PC-9 (cell line): Measurements from ENCODE around the gene WNK2.
A peak's percentile ranks its signal among the peaks of the same experiment; 100 is the strongest.

Source experiments
- EZH2 ChIP-seq: fragments of 200-600 bp; sonication (generic); IDR thresholded peaks from 2 replicates; pipeline ENCODE4 v1.8.0; 2017; ENCODE audit warnings: antibody characterized with exemption, low read depth
- TF ChIP-seq, protein P1 (sequence below): fragments of 200-600 bp; sonication (generic); conservative IDR thresholded peaks from 2 replicates; pipeline ENCODE4 v1.6.1; 2017; ENCODE audit warnings: mixed run types, antibody characterized with exemption, mild to moderate bottlenecking, moderate library complexity

DNA sequence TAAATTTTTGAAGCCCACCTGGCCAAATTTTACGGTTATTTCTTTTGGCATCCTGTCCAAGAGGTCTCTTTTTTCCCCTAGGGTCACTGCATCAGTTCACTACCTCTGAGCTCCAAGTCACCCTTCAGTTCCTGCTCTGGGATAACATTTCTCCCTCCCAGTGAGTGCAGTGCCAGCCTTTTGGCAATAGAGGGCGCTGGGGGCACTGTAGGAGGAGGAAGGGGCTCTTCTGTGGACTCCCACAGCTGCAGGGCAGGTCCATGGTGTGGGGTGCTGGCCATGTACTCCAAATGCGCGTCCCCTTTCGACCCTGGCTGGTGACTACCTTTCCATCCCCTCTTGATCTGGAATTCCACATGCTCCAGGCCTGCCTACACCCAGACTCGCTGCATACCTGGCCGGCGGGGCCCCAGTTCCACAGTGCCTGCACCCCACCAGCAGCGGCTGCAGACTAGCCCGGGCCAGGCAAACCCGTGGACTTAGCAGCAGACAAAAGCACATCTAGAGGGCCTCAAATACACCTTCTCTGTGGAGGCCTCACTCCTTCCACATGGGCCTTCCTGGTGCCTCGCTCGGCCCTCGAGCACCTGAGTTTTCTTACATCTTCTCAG lies 29.5 kb upstream of the WNK2 start:
- TF ChIP-seq, protein P1, sequence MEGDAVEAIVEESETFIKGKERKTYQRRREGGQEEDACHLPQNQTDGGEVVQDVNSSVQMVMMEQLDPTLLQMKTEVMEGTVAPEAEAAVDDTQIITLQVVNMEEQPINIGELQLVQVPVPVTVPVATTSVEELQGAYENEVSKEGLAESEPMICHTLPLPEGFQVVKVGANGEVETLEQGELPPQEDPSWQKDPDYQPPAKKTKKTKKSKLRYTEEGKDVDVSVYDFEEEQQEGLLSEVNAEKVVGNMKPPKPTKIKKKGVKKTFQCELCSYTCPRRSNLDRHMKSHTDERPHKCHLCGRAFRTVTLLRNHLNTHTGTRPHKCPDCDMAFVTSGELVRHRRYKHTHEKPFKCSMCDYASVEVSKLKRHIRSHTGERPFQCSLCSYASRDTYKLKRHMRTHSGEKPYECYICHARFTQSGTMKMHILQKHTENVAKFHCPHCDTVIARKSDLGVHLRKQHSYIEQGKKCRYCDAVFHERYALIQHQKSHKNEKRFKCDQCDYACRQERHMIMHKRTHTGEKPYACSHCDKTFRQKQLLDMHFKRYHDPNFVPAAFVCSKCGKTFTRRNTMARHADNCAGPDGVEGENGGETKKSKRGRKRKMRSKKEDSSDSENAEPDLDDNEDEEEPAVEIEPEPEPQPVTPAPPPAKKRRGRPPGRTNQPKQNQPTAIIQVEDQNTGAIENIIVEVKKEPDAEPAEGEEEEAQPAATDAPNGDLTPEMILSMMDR: peak; percentile 86
- TF ChIP-seq EZH2: no peak
